Measurements from ENCODE around the gene IQCM.
A peak's percentile ranks its signal among the peaks of the same experiment; 100 is the strongest.

IQCM gene

DNA sequence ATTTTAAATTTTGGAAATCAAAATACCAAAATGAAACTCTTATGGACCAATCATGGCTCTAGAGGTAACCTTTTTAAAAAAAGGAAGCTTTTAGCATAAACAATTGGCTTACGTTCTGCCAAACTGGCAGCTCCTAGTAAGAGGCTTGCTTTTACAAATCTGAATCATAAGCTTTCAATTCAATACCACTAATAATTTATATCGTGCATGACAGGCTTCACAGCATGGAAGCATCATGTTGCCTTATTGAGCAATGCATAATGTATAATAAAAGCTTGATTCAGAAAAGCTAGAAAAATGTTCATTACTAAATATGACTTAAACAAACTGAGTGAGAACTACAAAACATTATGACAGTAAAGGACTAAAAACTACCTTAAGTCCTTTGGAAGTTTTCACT is 280.9 kb downstream of the IQCM start:
- no peak for DNase-seq (ENCODE audit: low read depth in 2 of 2)
- TF ChIP-seq, protein P1, sequence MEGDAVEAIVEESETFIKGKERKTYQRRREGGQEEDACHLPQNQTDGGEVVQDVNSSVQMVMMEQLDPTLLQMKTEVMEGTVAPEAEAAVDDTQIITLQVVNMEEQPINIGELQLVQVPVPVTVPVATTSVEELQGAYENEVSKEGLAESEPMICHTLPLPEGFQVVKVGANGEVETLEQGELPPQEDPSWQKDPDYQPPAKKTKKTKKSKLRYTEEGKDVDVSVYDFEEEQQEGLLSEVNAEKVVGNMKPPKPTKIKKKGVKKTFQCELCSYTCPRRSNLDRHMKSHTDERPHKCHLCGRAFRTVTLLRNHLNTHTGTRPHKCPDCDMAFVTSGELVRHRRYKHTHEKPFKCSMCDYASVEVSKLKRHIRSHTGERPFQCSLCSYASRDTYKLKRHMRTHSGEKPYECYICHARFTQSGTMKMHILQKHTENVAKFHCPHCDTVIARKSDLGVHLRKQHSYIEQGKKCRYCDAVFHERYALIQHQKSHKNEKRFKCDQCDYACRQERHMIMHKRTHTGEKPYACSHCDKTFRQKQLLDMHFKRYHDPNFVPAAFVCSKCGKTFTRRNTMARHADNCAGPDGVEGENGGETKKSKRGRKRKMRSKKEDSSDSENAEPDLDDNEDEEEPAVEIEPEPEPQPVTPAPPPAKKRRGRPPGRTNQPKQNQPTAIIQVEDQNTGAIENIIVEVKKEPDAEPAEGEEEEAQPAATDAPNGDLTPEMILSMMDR (IDR thresholded peaks at IDR 0.05; ENCODE audit: low read depth, low read length), result no peak
- H3K4me3 ChIP-seq (replicated peaks in 1 of 2; ENCODE audit: low read depth in 2 of 2, low read length in 2 of 2), result no peak overlapping the region

DNA sequence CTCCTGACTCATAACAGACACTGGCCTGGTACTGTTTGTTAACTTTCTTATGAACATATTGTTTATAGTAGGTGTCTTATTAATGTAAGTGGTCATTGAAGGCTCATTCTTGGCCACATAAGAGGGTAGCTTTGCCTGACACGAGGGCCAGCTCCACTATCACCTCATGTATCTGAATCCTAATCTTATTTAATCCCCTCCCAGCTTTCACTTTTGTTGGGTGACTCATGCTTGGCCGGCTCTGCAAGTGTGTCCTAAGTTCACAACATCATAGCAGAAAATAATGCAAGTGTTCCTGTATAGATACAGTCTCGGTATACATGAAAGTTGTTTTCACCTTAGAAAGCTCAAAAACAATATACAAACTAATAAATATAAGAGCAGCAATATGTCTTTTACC is 283.8 kb downstream of the IQCM start:
- H3K4me3 ChIP-seq (replicated peaks in 1 of 2; ENCODE audit: low read depth in 2 of 2, low read length in 2 of 2), result no peak overlapping the region
- peak; percentile 20 to 35 for DNase-seq (ENCODE audit: low read depth in 2 of 2)
- TF ChIP-seq, protein P1 (IDR thresholded peaks at IDR 0.05; ENCODE audit: low read depth, low read length), result no peak

DNA sequence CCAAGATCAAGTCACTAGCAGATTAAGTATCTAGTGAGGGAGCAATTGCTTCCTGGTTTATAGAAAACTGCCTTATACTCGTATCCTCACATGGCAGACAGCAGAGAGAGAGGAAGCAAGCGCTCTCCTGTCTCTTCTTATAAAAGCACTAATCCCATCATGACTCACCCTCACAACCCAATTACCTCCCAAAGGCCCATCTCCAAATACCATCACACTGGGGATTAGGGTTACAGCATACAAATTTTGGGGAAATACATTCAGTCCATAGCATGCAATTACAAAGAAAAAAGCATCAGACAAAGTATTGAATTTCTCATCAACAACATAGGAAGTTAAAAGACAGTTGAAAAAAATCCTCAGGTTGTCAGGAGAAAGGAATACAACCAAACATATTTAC is 292.6 kb downstream of the IQCM start:
- no peak for DNase-seq (ENCODE audit: low read depth in 2 of 2)
- no peak overlapping the region for H3K4me3 ChIP-seq (replicated peaks in 1 of 2; ENCODE audit: low read depth in 2 of 2, low read length in 2 of 2)
- TF ChIP-seq, protein P1 (IDR thresholded peaks at IDR 0.05; ENCODE audit: low read depth, low read length), result no peak

DNA sequence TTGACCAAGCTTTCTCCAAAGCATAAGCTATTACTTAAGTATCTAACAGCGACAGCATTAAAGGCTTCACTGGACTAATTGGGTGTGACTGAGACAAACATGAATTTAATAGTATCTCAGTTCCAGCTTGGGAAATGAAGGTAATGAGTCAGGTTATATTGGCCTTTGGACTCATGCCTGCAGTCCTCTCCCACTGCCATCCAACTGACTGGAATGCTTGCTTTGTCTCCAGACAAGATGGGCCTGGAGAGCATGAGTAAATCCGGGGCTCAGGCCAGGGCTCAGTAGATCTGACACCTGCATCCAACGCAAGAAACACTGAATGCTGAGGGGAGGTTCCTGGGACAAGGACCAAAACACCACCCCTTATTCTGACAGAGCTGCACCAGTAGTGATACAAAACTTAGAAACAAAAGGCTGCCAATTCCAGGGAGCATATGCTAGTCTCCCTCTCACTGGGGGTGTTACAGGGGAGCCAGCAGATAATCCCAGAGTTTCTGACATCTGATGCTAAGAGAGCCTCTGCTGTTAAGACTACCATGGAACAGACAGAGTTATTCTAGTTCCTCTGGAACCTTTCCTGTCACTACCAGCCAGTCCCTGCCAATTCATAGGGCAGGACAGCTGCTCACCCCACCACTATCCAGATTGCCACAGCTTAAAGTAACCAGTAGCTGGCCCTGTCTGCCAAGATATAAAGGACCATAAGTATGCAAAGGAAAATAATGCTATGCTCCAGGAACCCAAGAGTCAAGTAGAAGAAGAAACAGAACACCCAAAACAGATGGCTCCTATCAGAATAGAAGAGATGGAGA is 293.8 kb downstream of the IQCM start:
- peak in 1 of 2 donors; percentile 7 for DNase-seq (ENCODE audit: low read depth in 2 of 2)
- TF ChIP-seq, protein P1 (IDR thresholded peaks at IDR 0.05; ENCODE audit: low read depth, low read length), result no peak
- H3K4me3 ChIP-seq (replicated peaks in 1 of 2; ENCODE audit: low read depth in 2 of 2, low read length in 2 of 2), result no peak overlapping the region

DNA sequence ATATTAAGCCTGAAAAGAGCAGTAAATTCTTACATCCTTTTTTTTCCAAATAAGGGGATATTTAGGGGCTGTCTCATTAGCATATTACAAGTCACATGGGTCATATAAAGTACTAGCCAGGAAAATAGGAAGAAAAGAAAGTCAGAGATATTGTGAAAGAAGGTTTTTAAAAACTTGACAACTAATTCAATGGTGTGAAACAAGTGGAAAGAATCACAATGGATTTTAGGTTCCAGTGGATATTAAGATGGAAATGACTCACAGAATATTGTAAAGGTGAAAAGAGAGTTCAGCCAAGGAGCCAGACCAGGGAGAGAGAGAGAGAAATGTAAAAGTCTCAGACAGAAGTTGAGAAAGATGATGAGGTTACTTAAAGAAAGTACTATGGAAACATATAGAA is 297.2 kb downstream of the IQCM start:
- DNase-seq (ENCODE audit: low read depth in 2 of 2), result no peak
- TF ChIP-seq, protein P1 (IDR thresholded peaks at IDR 0.05; ENCODE audit: low read depth, low read length), result no peak
- no peak overlapping the region for H3K4me3 ChIP-seq (replicated peaks in 1 of 2; ENCODE audit: low read depth in 2 of 2, low read length in 2 of 2)

DNA sequence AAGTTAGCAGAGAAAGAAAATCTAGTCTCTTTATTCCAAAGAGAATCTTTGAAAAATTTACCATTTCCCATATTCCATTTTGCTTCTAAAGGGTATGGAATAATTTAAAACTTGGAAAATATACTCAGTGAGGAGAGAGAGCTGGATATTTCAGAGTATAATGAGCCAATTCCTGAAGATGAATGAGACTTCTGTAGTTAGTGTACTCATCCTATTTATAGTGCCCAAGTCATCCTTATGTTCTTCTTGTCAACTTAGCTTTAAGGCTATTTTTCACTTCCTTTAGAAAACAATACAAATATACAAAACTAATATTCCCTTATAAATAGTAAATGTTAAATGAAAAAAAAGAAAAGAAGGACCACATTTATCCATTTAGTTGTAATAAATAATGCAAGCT is 302.6 kb downstream of the IQCM start:
- DNase-seq (ENCODE audit: low read depth in 2 of 2), result no peak
- no peak overlapping the region for H3K4me3 ChIP-seq (replicated peaks in 1 of 2; ENCODE audit: low read depth in 2 of 2, low read length in 2 of 2)
- TF ChIP-seq, protein P1 (IDR thresholded peaks at IDR 0.05; ENCODE audit: low read depth, low read length), result no peak
